ENCODE measurements around the gene CDC123.
"Not testable (repeated sequence)": the region's sequence is repeated elsewhere in the genome, so short reads cannot be mapped to it uniquely, and the experiment has no call there.

Gene CDC123

GRCh38 chr10:12237265-12238220 lies 41.6 kb downstream of the CDC123 start:
- DNase-seq: no peak

- no peak for DNase-seq
These were observed 42.8 kb downstream of the CDC123 start for GRCh38 chr10:12238821-12239220.

GRCh38 chr10:12241810-12242529 lies 46.0 kb downstream of the CDC123 start:
- DNase-seq: no peak

GRCh38 chr10:12243864-12244620 lies 48.1 kb downstream of the CDC123 start:
- no peak for DNase-seq

GRCh38 chr10:12250181-12250580 lies 54.2 kb downstream of the CDC123 start:
- DNase-seq: no peak

- DNase-seq: not testable (repeated sequence)
These were observed 54.7 kb downstream of the CDC123 start for GRCh38 chr10:12250702-12251101.

- DNase-seq: no peak
These were observed 55.6 kb downstream of the CDC123 start for GRCh38 chr10:12251581-12251980.

GRCh38 chr10:12252882-12253546 lies 57.0 kb downstream of the CDC123 start:
- DNase-seq: no peak

GRCh38 chr10:12255048-12255447 lies 59.1 kb downstream of the CDC123 start:
- DNase-seq: no peak

- no peak for DNase-seq
These were observed 64.0 kb downstream of the CDC123 start for GRCh38 chr10:12259988-12260387.

- DNase-seq: no peak
These were observed 66.4 kb downstream of the CDC123 start for GRCh38 chr10:12262278-12262981.

- peak in 13 of 14 donors; percentile 3 to 75 (median 50) for DNase-seq
These were observed 68.4 kb downstream of the CDC123 start for GRCh38 chr10:12264204-12264940.

- DNase-seq: no peak
These were observed 73.1 kb downstream of the CDC123 start for GRCh38 chr10:12269056-12269455.

GRCh38 chr10:12271210-12271540 lies 75.2 kb downstream of the CDC123 start:
- no peak for DNase-seq

GRCh38 chr10:12277862-12278261 lies 81.9 kb downstream of the CDC123 start:
- not testable (repeated sequence) for DNase-seq

- no peak for DNase-seq
These were observed 83.3 kb downstream of the CDC123 start for GRCh38 chr10:12279281-12279680.

- DNase-seq: no peak
These were observed 91.8 kb downstream of the CDC123 start for GRCh38 chr10:12287772-12288171.

- not testable (repeated sequence) for DNase-seq
These were observed 101.8 kb downstream of the CDC123 start for GRCh38 chr10:12297784-12298183.

- peak in 6 of 14 donors; percentile 0 to 41 (median 14) for DNase-seq
These were observed 103.4 kb downstream of the CDC123 start for GRCh38 chr10:12299222-12299965.

Data from C1 segment of cervical spinal cord (tissue), 14 donors.